T-helper 1 cell treated with Interleukin-12 subunit alpha and Interleukin-12 subunit beta and Interleukin-4 antibody, amounts not matched to agents 30 μg/mL and 1 μg/mL, for 36 hours (primary cell): Measurements from ENCODE around the gene PRXL2A.
A peak's percentile ranks its signal among the peaks of the same experiment; 100 is the strongest.
"Not testable (repeated sequence)": the region's sequence is repeated elsewhere in the genome, so short reads cannot be mapped to it uniquely, and the experiment has no call there.

Experiments
- H3K27ac Mint-ChIP-seq: one replicate; pipeline ENCODE4 v1.8.0; 2021; ENCODE audit warnings: mild to moderate bottlenecking, mixed read lengths
- H3K27me3 Mint-ChIP-seq: one replicate; pipeline ENCODE4 v1.8.0; 2021; ENCODE audit warnings: low read depth, mixed read lengths
- H3K36me3 Mint-ChIP-seq: one replicate; pipeline ENCODE4 v1.8.0; 2021; ENCODE audit warnings: low read depth, mixed read lengths
- H3K4me1 Mint-ChIP-seq: one replicate; pipeline ENCODE4 v1.8.0; 2021; ENCODE audit warnings: low read depth, mixed read lengths
- H3K4me3 Mint-ChIP-seq: one replicate; pipeline ENCODE4 v1.8.0; 2021; ENCODE audit warnings: mild to moderate bottlenecking, moderate library complexity, mixed read lengths
- H3K9me3 Mint-ChIP-seq: one replicate; pipeline ENCODE4 v1.8.0; 2021; ENCODE audit warnings: mixed read lengths

Gene PRXL2A

GRCh38 chr10:80466724-80467326 lies 58.5 kb downstream of the PRXL2A start:
- H3K36me3 Mint-ChIP-seq = peaks cover 41% of the 10 kb centered on the region

GRCh38 chr10:80468002-80468401 lies 59.7 kb downstream of the PRXL2A start:
- peaks cover 84% of the 10 kb centered on the region for H3K4me1 Mint-ChIP-seq
- peak overlapping the region; percentile 72 for H3K27ac Mint-ChIP-seq
- peak overlapping the region; percentile 64 for H3K4me3 Mint-ChIP-seq
- H3K36me3 Mint-ChIP-seq = peaks cover 42% of the 10 kb centered on the region
- no peaks in the 10 kb centered on the region for H3K27me3 Mint-ChIP-seq
- no peaks in the 10 kb centered on the region for H3K9me3 Mint-ChIP-seq

More at GRCh38 chr10:80466724-80467326, 58.5 kb downstream of the PRXL2A start:
- Mint-ChIP-seq H3K4me1 (peaks cover 82% of the 10 kb centered on the region), H3K27me3 (no peaks in the 10 kb centered on the region), H3K27ac (peak overlapping the region; percentile 88), H3K4me3 (peak overlapping the region; percentile 84), H3K9me3 (no peaks in the 10 kb centered on the region)

GRCh38 chr10:80468806-80469421 lies 60.6 kb downstream of the PRXL2A start:
- Mint-ChIP-seq H3K9me3 (no peaks in the 10 kb centered on the region), H3K4me1 (peaks cover 84% of the 10 kb centered on the region), H3K27ac (peak overlapping the region; percentile 85), H3K27me3 (no peaks in the 10 kb centered on the region), H3K36me3 (peaks cover 42% of the 10 kb centered on the region), H3K4me3 (peak overlapping the region; percentile 64)

- peaks cover 50% of the 10 kb centered on the region for H3K36me3 Mint-ChIP-seq
These were observed 61.9 kb downstream of the PRXL2A start for GRCh38 chr10:80470266-80470665.

GRCh38 chr10:80471001-80471400 lies 62.6 kb downstream of the PRXL2A start:
- no peaks in the 10 kb centered on the region for H3K9me3 Mint-ChIP-seq
- H3K4me1 Mint-ChIP-seq = peaks cover 87% of the 10 kb centered on the region
- H3K27ac Mint-ChIP-seq = peak overlapping the region; percentile 88
- peaks cover 49% of the 10 kb centered on the region for H3K36me3 Mint-ChIP-seq
- H3K27me3 Mint-ChIP-seq = no peaks in the 10 kb centered on the region
- H3K4me3 Mint-ChIP-seq = peak overlapping the region; percentile 65

More at GRCh38 chr10:80470266-80470665, 61.9 kb downstream of the PRXL2A start:
- peaks cover 88% of the 10 kb centered on the region for H3K4me1 Mint-ChIP-seq
- H3K27me3 Mint-ChIP-seq = no peaks in the 10 kb centered on the region
- H3K9me3 Mint-ChIP-seq = no peaks in the 10 kb centered on the region
- H3K27ac Mint-ChIP-seq = no peak overlapping the region
- no peak overlapping the region for H3K4me3 Mint-ChIP-seq

- Mint-ChIP-seq H3K4me1 (peaks cover 80% of the 10 kb centered on the region), H3K36me3 (peaks cover 46% of the 10 kb centered on the region), H3K4me3 (peak overlapping the region; percentile 73), H3K9me3 (no peaks in the 10 kb centered on the region), H3K27me3 (no peaks in the 10 kb centered on the region), H3K27ac (peak overlapping the region; percentile 88)
These were observed 63.4 kb downstream of the PRXL2A start for GRCh38 chr10:80471715-80472233.

- H3K36me3 Mint-ChIP-seq = peaks cover 52% of the 10 kb centered on the region
- peaks cover 79% of the 10 kb centered on the region for H3K4me1 Mint-ChIP-seq
- peaks cover 3% of the 10 kb centered on the region for H3K9me3 Mint-ChIP-seq
- peak overlapping the region; percentile 88 for H3K27ac Mint-ChIP-seq
- H3K4me3 Mint-ChIP-seq = peak overlapping the region; percentile 73
- no peaks in the 10 kb centered on the region for H3K27me3 Mint-ChIP-seq
These were observed 64.1 kb downstream of the PRXL2A start for GRCh38 chr10:80472234-80473095.

- peaks cover 78% of the 10 kb centered on the region for H3K4me1 Mint-ChIP-seq
- H3K36me3 Mint-ChIP-seq = peaks cover 56% of the 10 kb centered on the region
- peak overlapping the region; percentile 73 for H3K4me3 Mint-ChIP-seq
- peak overlapping the region; percentile 88 for H3K27ac Mint-ChIP-seq
- peaks cover 8% of the 10 kb centered on the region for H3K9me3 Mint-ChIP-seq
- H3K27me3 Mint-ChIP-seq = no peaks in the 10 kb centered on the region
These were observed 64.8 kb downstream of the PRXL2A start for GRCh38 chr10:80473096-80473657.

- Mint-ChIP-seq H3K9me3 (peaks cover 10% of the 10 kb centered on the region), H3K27ac (peak overlapping the region; percentile 82), H3K4me3 (peak overlapping the region; percentile 42), H3K4me1 (peaks cover 72% of the 10 kb centered on the region), H3K27me3 (no peaks in the 10 kb centered on the region), H3K36me3 (peaks cover 56% of the 10 kb centered on the region)
These were observed 65.6 kb downstream of the PRXL2A start for GRCh38 chr10:80473692-80474596.

GRCh38 chr10:80474597-80474910 lies 66.2 kb downstream of the PRXL2A start:
- Mint-ChIP-seq H3K27ac (peak overlapping the region; percentile 82), H3K36me3 (peaks cover 56% of the 10 kb centered on the region), H3K9me3 (peaks cover 10% of the 10 kb centered on the region), H3K4me1 (peaks cover 67% of the 10 kb centered on the region), H3K4me3 (no peak overlapping the region), H3K27me3 (no peaks in the 10 kb centered on the region)

GRCh38 chr10:80474941-80475340 lies 66.6 kb downstream of the PRXL2A start:
- peaks cover 55% of the 10 kb centered on the region for H3K36me3 Mint-ChIP-seq

GRCh38 chr10:80475641-80476040 lies 67.3 kb downstream of the PRXL2A start:
- not testable (repeated sequence) for H3K4me3 Mint-ChIP-seq, H3K27ac Mint-ChIP-seq, H3K27me3 Mint-ChIP-seq, H3K9me3 Mint-ChIP-seq
- peaks cover 60% of the 10 kb centered on the region for H3K4me1 Mint-ChIP-seq
- peaks cover 58% of the 10 kb centered on the region for H3K36me3 Mint-ChIP-seq

More at GRCh38 chr10:80474941-80475340, 66.6 kb downstream of the PRXL2A start:
- H3K9me3 Mint-ChIP-seq = peaks cover 10% of the 10 kb centered on the region
- H3K27me3 Mint-ChIP-seq = no peaks in the 10 kb centered on the region
- no peak overlapping the region for H3K27ac Mint-ChIP-seq
- no peak overlapping the region for H3K4me3 Mint-ChIP-seq
- peaks cover 64% of the 10 kb centered on the region for H3K4me1 Mint-ChIP-seq

- Mint-ChIP-seq H3K4me3 (no peak overlapping the region), H3K27me3 (no peaks in the 10 kb centered on the region), H3K9me3 (peaks cover 10% of the 10 kb centered on the region), H3K4me1 (peaks cover 58% of the 10 kb centered on the region), H3K36me3 (peaks cover 56% of the 10 kb centered on the region), H3K27ac (no peak overlapping the region)
These were observed 68.3 kb downstream of the PRXL2A start for GRCh38 chr10:80476685-80477084.
